Mucosa of rectum (tissue), 2 donors: ENCODE results near the gene GSC2.

Experiments used
- H3K27ac ChIP-seq, 2 donors: one replicate each; pipeline ENCODE4 v1.7.0; 2013; ENCODE audit warnings: inconsistent platforms in 2 of 2, low read depth in 2 of 2, low read length in 2 of 2
- H3K27me3 ChIP-seq, 2 donors: one replicate each; pipeline ENCODE4 v1.7.0; 2013; ENCODE audit warnings: low read length in 2 of 2; ENCODE audit not compliant: control insufficient read depth in 2 of 2, insufficient read depth in 2 of 2
- H3K36me3 ChIP-seq, 2 donors: one replicate each; pipeline ENCODE4 v1.7.0; 2013; ENCODE audit warnings: low read length in 2 of 2; ENCODE audit not compliant: control insufficient read depth in 2 of 2, insufficient read depth in 2 of 2
- H3K4me1 ChIP-seq, 2 donors: one replicate each; pipeline ENCODE4 v1.7.0; 2013; ENCODE audit warnings: low read length in 2 of 2, mild to moderate bottlenecking in 1 of 2; ENCODE audit not compliant: control insufficient read depth in 2 of 2, insufficient read depth in 2 of 2
- H3K4me3 ChIP-seq, 2 donors: one replicate each; pipeline ENCODE4 v1.7.0; 2013; ENCODE audit warnings: low read length in 2 of 2
- H3K9ac ChIP-seq, 2 donors: one replicate each; pipeline ENCODE4 v1.7.0; 2013; ENCODE audit warnings: low read length in 2 of 2, low read depth in 1 of 2, mild to moderate bottlenecking in 1 of 2
- H3K9me3 ChIP-seq, 2 donors: one replicate each; pipeline ENCODE4 v1.7.0; 2013; ENCODE audit warnings: low read length in 2 of 2; ENCODE audit not compliant: control insufficient read depth in 2 of 2
- donor health status: healthy.
- donor health status: Normal muscosa, but diverticular disease.

GSC2 gene

DNA sequence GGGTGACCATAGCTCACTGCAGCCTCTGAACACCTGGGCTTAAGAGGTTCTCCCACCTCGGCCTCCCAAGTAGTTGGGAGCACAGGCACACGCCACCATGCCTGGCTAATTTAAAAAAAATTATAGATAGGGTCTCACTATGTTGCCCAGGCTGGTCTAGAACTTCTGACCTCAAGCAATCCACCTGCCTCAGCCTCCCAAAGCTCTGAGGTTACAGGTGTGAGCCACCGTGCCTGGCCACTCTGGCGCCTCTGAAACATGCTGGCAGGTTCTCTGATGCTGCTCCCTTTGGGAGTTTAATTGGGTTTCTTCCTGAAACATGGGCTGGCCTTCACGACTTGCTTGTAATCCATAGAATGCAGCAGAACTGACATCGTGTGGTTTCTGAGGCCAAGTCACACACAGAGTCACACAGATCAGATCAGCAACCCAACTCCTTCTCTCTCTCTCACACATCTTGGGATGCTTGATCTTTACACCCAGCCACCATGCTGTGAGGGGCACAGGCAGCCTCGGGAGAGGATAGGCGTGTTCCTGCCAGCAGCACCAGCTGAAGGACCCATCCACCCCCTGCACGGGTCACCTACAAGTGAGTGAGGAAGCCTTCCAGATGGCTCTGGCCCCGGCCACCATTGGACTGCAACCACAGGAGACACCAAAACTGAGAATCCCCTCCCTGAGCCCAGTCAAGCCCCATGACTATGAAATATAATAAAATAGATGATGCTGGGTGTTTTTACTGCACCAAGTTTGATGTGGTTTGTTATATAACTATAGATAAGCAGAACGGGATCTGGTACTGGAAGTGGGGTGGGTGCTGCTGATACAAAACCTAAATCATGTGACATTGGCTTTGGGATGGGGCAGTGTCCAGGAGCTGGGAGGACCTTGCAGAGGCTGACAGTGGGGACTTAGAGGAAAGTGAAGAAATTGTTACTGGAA, 3.1 kb upstream of the GSC2 start:
- Histone ChIP-seq H3K9ac (no peak overlapping the region), H3K4me1 (no peaks in the 10 kb centered on the region), H3K36me3 (no peaks in the 10 kb centered on the region), H3K9me3 (peaks cover 0 to 2% of the 10 kb centered on the region in 2 donors), H3K4me3 (no peak overlapping the region), H3K27me3 (peaks cover 23 to 33% of the 10 kb centered on the region in 2 donors), H3K27ac (no peak overlapping the region)

DNA sequence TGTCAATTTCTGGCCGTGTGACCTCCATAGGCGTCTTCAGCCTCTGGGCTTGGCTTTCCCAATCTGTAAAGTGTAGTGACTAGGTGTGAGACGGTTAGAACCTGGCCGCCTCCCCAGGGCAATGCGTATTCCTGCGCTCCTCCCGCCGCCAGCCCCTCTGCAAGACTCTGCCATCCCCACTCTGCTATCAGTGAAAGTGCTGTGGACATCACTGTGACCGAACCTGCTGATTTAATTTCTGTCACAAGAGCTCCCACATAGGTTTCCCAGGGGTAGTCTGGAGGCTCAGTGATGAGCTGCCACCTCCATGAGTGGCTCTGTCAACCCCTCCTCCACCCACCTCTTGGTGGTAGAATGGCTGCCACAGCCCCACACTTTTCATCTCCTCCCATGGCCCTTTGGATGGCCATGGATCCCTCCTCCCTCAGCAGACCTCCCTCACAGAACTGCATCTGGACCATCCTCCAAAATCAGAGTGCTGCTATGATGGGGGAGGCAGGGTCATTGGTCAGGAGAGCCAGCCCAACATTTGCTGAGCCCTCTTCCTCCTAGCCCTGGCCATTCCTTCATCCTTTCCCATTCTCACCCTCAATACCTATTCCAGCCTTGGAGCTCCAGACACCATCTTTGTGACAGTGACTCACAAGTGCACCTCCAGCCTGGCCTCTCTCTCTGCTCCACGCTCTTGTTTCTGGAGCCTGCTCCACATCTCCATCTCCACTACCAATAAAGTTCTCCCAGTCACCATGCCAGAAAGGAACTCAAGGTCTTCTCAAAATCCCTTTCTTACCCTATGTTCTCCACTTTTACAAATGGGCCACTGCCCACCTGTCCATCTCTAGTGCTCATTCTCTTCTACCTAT, 1.5 kb upstream of the GSC2 start:
- Histone ChIP-seq H3K27ac (no peak overlapping the region), H3K9ac (no peak overlapping the region), H3K4me3 (no peak overlapping the region), H3K9me3 (peaks cover 0 to 2% of the 10 kb centered on the region in 2 donors), H3K27me3 (peaks cover 36 to 47% of the 10 kb centered on the region in 2 donors), H3K4me1 (no peaks in the 10 kb centered on the region), H3K36me3 (no peaks in the 10 kb centered on the region)

DNA sequence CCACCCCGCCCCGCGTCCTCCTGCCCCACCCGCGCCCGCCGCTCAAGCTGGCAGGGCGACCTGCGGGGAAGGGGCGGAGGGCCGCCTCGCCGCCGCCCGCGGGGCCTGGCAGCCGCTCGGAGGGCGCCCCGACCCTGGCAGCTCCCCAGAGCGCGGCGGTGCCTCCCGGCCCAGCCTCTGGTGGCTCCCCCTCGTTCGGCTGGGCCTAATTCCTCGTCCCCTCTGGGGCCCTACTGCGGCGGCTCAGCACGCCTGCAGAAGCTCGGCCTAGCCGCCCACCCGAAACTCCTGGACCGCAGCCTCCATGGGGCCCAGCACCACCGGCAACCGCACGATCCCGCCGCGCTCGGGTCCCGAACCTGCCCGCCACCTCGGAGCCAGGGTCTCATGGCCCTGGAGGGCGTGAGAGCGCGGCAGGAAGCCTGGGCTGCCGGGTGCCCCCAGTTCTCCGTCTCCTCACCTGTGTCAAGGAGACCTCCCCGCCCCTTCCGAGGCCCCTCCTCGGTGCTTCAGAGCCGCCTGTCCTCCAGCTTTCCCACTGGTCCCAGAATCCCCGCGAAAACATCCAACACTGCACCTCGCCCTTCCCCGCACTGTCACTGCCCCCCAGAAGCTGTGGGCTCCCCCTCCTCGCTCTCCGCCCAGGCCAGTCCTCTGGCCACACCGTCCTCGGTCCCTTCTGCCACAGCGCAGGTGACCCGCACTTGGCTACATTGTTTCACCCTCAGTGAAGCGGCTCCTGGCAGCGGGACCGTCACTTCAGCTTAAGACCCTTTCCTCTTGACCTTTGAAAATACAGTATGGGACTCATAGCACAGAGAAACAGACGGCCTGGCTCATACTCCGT, 613 bp upstream of the GSC2 start:
- H3K36me3 ChIP-seq: no peaks in the 10 kb centered on the region
- H3K9ac ChIP-seq: no peak overlapping the region
- peaks cover 36 to 47% of the 10 kb centered on the region in 2 donors for H3K27me3 ChIP-seq
- no peak overlapping the region for H3K27ac ChIP-seq
- no peak overlapping the region for H3K4me3 ChIP-seq
- peaks cover 0 to 2% of the 10 kb centered on the region in 2 donors for H3K9me3 ChIP-seq
- no peaks in the 10 kb centered on the region for H3K4me1 ChIP-seq

GRCh38 chr22:19149047-19149883, 827 bp downstream of the GSC2 start:
- peaks cover 0 to 2% of the 10 kb centered on the region in 2 donors for H3K9me3 ChIP-seq
- H3K4me3 ChIP-seq: no peak overlapping the region
- peaks cover 0 to 1% of the 10 kb centered on the region in 2 donors for H3K4me1 ChIP-seq
- H3K36me3 ChIP-seq: no peaks in the 10 kb centered on the region
- no peak overlapping the region for H3K27ac ChIP-seq
- H3K9ac ChIP-seq: no peak overlapping the region
- peaks cover 36 to 47% of the 10 kb centered on the region in 2 donors for H3K27me3 ChIP-seq

DNA sequence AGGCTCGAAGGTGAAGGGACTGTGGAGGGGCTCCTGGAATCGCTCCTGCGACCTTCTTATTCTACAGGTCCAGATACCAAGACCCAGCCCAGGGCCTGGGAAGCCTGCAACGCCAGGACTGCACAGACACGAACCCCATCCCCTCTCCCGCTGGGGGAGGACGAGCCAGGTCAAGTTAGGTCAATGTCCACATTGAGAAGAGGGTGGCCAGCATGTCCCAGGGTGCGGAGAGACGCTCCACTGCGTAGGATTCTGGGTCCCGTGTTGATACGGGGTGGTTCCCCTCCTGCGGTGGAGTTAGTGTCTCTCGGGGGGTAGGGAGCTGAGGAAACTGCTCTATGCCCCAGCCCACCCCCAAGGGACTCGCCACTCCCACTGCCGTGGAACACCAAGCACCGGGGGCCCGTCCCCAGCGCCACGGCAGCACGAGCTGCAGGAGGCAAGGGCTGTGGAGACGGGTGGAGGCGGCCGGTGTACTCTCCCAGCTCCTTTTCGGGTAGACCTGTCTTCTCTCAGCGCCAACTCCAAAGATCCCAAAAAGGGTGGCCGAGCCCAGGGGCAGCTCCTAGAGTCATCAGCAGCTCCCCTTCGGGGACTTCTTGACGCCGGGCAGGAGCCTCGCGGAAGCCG, 1.6 kb downstream of the GSC2 start:
- H3K4me3 ChIP-seq: no peak overlapping the region
- no peaks in the 10 kb centered on the region for H3K36me3 ChIP-seq
- peaks cover 36 to 46% of the 10 kb centered on the region in 2 donors for H3K27me3 ChIP-seq
- no peak overlapping the region for H3K9ac ChIP-seq
- no peak overlapping the region for H3K27ac ChIP-seq
- H3K9me3 ChIP-seq: peaks cover 0 to 2% of the 10 kb centered on the region in 2 donors
- peaks cover 5 to 8% of the 10 kb centered on the region in 2 donors for H3K4me1 ChIP-seq

DNA sequence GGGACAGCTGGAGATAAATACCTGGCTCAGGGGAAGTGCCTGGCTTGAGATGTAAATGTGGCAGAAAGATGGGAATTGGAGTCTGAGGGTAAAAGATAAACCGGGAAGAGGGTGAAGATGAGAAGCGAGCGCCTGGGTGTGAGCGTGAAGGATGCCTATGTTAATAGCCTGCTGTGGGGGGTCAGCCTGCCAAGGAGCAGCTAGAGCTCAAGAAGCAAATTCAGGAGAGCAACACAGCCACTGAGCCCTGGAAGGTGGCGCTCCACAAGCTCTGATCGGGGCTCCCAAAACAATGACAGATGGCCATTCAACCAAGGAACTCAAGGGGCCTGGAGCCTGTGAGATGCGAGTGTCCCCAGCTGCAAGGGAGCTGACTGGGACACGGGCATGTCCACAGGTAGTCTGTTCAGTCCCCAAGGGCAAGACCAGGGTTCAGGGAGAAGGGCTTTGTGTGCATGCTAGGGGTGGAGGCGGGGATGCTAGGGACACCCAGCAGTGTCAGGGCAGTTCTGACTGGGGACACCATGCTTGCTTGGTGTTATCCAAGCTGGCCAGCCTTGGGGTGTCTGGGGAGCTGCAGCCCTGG, 2.8 kb downstream of the GSC2 start:
- no peak overlapping the region for H3K27ac ChIP-seq
- H3K4me1 ChIP-seq: peaks cover 9 to 11% of the 10 kb centered on the region in 2 donors
- H3K9me3 ChIP-seq: no peaks in the 10 kb centered on the region
- H3K27me3 ChIP-seq: peaks cover 32 to 38% of the 10 kb centered on the region in 2 donors
- peaks cover under 1 to 4% of the 10 kb centered on the region in 2 donors for H3K36me3 ChIP-seq
- no peak overlapping the region for H3K9ac ChIP-seq
- no peak overlapping the region for H3K4me3 ChIP-seq

DNA sequence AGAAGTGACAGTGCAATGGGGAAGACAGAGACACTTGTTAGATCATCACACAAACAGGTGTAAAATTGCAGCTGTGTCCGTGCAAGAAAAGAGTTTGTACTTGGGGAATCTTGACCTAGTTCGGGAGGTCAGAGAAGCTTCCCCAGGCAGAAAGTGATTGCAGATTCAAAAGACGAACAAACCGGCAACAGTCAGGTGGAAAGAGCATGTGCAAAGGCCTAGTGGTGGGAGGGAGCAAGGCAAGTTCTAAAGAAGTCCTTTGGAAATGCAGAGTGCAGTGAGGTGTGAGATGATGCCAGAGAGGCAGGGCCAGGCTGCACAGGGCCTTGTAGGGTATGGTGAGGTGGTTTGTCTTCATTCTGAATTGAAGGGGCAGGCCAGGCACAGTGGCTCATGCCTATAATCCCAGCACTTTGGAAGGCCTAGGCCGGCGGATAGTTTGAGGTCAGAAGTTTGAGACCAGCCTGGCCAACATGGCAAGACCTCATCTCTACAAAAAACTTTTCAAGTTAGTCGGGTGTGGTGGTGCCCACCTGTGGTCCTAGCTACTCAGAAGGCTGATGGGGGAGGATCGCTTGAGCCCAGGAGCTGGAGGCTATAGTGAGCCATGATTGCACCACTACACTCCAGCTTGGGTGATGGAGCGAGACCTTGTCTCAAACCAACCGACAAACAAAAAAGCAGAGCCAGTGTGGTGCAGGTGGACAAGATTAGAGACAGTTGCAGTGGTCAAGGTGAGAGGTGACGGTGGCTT, 3.7 kb downstream of the GSC2 start:
- Histone ChIP-seq H3K4me3 (no peak overlapping the region), H3K36me3 (peaks cover 5 to 8% of the 10 kb centered on the region in 2 donors), H3K9me3 (no peaks in the 10 kb centered on the region), H3K27ac (no peak overlapping the region), H3K27me3 (peaks cover 25 to 30% of the 10 kb centered on the region in 2 donors), H3K4me1 (peaks cover 9 to 11% of the 10 kb centered on the region in 2 donors), H3K9ac (no peak overlapping the region)

GRCh38 chr22:19143967-19144400, 6.1 kb downstream of the GSC2 start:
- H3K9ac ChIP-seq: peak overlapping the region; percentile 87 to 90
- H3K9me3 ChIP-seq: no peaks in the 10 kb centered on the region
- H3K4me1 ChIP-seq: peaks cover 9 to 11% of the 10 kb centered on the region in 2 donors
- peak overlapping the region; percentile 54 to 78 for H3K27ac ChIP-seq
- peaks cover 16 to 21% of the 10 kb centered on the region in 2 donors for H3K27me3 ChIP-seq
- H3K4me3 ChIP-seq: peak overlapping the region; percentile 93 to 99
- peaks cover 21 to 24% of the 10 kb centered on the region in 2 donors for H3K36me3 ChIP-seq
